HTR-8/SVneo (cell line): ENCODE results near the gene CBX1.
"Not testable (repeated sequence)": the region's sequence is repeated elsewhere in the genome, so short reads cannot be mapped to it uniquely, and the experiment has no call there.

Source experiments
- DNase-seq: peaks from one replicate; pipeline ENCODE4 v3.0.0; 2011; ENCODE audit warnings: low spot score, mixed read lengths; ENCODE audit not compliant: insufficient read length
- FAIRE-seq: peaks from 2 replicates; lab custom pipeline; 2011; peaks lifted over from hg19 to GRCh38; lab: Jason Lieb, UNC

The CBX1 gene

DNA sequence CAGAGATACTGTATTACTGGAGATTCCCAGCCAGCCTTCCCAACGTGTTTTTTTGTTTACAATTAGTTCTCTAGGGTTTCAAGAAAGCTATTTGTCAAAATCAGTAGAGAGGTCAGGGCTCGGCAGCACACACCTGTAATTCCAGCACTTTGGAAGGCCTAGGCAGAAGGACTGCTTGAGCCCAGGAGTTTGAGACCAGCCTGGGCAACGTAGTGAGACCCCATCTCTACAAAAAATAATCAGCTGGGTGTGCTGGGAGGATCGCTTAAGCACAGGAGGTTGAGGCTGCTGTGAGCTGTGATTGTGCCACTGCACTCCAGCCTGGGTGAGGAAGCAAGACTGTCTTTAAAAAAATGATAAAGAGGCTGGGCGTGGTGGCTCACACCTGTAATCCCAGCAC, 19.4 kb downstream of the CBX1 start:
- DNase-seq = no peak
- FAIRE-seq = no peak

DNA sequence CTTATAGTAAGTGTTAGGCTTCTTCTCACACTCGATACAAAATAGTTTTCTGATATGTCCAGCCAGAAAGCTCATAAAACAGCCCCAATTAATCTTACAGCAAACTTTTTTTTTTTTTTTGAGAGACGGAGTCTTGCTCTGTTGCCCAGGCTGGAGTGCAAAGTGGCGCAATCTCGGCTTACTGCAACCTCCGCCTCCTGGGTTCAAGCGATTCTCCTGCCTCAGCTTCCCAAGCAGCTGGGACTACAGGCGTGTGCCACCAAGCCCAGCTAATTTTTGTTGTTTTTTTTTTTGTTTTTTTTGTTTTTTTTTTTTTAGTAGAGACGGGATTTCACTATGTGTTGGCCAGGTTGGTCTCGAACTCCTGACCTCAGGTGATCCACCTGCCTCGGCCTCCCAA, 24.1 kb downstream of the CBX1 start:
- not testable (repeated sequence) for DNase-seq, FAIRE-seq

DNA sequence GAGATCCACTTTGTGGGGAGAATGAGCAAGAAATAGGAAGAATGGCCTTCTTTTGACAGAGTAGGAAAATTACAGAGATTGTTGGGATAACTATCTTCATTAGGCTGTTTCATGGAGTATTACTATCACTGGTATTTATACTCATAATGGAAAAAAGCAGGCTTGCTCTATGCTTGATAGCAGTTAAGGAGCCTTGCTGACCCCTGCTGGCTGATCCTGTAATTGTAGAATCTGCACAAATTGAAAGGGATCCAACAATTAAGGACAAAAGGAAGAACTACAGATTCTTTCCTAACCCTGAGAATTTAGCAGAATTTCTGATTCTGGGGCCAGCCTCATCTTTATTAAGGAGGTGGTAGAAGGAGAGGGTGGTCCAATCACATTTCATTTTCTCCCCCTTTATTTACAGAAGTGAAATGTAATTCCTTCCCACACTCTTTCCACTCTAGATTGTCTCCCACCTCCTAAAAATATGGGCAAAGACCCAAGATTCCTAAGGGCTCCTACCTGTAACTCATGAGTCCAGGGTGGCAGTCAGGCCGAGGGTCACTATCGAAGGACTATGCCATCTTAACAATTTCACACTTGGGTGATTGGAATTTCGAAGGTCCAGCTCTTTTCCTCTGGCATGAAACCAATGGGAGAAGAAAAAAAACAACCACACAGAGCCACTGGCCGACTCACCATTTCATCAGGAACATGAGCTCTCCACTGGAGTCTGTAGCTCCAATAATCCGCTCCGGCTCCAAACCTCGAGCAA, 26.8 kb downstream of the CBX1 start:
- peak; percentile 9 for FAIRE-seq
- peak; percentile 83 for DNase-seq

GRCh38 chr17:48073566-48074094, 27.6 kb downstream of the CBX1 start:
- not testable (repeated sequence) for DNase-seq, FAIRE-seq

DNA sequence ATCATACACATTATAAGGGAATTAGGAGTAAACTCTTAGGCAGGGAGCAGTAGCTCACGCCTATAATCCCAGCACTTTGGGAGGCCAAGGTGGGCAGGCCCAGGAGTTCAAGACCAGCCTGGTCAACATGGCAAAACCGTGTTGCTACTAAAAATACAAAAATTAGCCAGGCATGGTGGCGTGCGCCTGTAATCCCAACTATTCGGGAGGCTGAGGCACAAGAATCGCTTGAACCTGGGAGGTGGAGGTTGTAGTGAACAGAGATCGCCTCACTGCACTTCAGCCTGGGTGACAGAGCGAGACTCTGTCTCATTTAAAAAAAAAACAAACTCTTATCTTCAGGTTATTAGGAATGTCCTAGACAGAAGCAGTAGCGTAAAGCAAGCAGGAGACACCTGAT, 28.5 kb downstream of the CBX1 start:
- not testable (repeated sequence) for FAIRE-seq

DNA sequence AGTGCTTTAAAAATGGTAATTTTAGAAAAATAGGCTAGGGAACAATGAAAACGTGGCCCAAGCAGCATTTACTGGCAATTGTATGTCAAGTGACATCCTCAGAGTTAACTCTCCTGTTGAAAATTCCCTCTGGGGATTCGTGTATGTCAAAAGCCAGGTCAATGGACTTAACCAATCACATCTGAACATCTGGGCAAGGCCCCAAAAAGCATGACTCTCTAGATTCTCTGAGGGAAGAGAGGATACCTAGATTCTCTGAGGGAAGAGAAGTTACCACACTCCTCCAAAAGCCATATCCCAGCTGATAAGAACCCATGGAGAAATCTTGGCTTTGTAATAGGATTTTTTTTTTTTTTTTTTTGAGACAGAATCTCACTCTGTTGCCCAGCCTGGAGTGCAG, 29.6 kb downstream of the CBX1 start:
- FAIRE-seq = no peak
- DNase-seq = no peak

More for the DNA sequence above, 28.5 kb downstream of the CBX1 start:
- not testable (repeated sequence) for DNase-seq

- no peak for DNase-seq
- FAIRE-seq = no peak
Measured at GRCh38 chr17:48070195-48070594, 31.1 kb downstream of the CBX1 start.

DNA sequence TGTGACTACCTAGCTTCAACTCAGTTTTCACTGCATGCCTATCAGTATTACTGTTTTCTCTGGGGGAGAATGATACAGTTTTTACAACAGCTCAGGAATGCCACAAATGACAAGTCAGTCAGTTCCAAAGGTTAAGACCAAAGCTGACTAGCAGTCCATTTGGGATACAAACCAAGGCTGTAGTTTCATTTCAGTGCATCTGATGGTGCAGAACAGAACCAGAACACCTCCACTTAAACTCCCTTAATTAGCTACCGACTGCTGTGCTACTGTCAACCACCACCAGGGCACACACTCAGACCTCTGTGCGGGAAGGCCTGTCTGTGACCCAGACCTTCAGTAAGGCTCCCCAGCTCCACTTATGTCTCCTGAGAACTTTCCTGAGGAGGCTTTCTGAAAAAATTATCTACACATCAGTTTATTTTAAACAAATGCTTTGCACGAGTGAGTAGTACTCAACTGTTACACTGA, 32.8 kb downstream of the CBX1 start:
- no peak for FAIRE-seq
- no peak for DNase-seq

- DNase-seq, FAIRE-seq: not testable (repeated sequence)
Measured at GRCh38 chr17:48067808-48068207, 33.5 kb downstream of the CBX1 start.

DNA sequence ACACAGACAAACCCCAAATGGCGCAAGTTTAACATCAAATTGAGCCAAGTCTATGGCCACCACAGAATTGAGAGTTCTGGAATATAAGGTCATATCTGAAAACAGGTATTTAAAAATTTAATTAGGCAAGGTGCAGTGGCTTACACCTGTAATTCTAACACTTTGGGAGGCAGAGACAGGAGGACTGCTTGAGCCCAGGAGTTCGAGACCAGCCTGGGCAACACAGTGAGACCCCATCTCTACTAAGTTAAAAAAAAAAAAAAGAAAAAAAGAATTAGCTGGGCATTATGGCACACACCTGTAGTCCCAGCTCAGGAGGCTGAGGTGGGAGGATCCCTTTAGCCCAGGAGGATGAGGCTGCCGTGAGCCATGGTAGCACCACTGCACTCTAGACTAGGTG, 34.0 kb downstream of the CBX1 start:
- no peak for DNase-seq
- no peak for FAIRE-seq

- DNase-seq (no peak), FAIRE-seq (no peak)
Measured at GRCh38 chr17:48066656-48067055, 34.6 kb downstream of the CBX1 start.

DNA sequence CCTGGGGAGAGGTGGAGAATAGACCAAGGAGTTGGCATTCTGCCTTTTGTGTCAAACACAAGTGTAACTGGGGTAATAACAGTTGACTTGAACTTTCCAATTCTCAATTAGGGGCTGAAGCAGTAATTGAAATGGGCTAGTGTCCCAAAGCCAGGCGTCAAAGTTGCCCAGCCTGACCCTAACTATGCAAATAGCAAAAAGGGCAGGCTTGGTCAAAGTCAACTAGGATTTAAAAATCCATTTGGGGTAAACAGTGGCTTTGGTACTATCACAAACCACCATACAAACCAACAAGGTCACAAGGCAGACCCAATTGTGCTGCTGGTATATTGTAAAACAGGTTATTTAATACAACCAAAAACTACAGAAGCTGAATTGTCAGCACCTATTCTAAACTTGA, 35.1 kb downstream of the CBX1 start:
- DNase-seq (no peak), FAIRE-seq (no peak)

DNA sequence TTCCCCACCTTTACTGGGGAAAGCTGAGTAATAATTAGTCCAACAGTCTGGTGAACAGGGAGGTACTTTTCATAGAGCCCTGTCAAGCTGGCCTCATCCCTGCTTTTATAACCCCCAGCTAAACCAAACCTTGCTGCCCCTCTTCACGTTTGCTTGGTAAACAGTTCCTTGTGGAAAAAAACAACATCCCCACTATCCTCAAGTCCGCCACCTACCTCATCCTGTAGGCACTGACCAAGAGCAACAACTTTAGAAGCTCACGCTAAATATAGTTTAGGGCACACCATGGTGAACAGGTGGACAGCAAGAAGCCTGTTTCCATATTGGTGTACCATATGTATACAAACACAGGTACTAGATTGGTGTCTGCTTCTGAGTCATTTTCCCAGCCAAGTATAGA, 36.6 kb downstream of the CBX1 start:
- FAIRE-seq (no peak), DNase-seq (no peak)

DNA sequence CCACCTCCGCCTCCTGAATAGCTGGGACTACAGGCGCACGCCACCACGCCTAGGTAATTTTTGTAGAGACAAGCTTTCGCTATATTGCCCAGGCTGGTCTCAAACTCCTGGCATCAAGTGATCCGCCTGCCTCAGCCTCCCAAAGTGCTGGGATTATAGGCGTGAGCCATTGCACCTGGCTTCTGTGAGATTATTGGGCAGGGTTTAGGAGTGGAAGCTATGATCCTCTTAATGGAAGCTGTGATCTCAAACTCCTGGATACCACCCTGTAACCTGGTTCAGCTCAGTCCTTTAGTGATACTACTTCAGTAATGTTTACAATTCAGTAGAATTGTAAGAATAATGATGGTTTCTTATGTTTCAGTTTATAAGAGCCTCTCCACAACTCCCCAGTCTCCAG, 39.0 kb downstream of the CBX1 start:
- DNase-seq = no peak
- FAIRE-seq = no peak

GRCh38 chr17:48060249-48060648, 41.0 kb downstream of the CBX1 start:
- FAIRE-seq (no peak), DNase-seq (no peak)

DNA sequence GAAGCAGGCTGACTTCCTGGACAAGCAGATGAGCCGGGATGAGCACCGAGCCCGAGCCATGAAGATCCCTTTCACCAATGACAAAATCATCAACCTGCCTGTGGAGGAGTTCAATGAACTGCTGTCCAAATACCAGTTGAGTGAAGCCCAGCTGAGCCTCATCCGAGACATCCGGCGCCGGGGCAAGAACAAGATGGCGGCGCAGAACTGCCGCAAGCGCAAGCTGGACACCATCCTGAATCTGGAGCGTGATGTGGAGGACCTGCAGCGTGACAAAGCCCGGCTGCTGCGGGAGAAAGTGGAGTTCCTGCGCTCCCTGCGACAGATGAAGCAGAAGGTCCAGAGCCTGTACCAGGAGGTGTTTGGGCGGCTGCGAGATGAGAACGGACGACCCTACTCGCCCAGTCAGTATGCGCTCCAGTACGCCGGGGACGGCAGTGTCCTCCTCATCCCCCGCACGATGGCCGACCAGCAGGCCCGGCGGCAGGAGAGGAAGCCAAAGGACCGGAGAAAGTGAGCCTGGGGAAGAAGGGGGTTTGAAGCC, 42.1 kb downstream of the CBX1 start:
- FAIRE-seq (no peak), DNase-seq (no peak)

GRCh38 chr17:48058393-48059124, 42.7 kb downstream of the CBX1 start:
- no peak for DNase-seq
- FAIRE-seq = no peak

GRCh38 chr17:48057626-48058025, 43.7 kb downstream of the CBX1 start:
- DNase-seq = no peak
- FAIRE-seq = no peak

DNA sequence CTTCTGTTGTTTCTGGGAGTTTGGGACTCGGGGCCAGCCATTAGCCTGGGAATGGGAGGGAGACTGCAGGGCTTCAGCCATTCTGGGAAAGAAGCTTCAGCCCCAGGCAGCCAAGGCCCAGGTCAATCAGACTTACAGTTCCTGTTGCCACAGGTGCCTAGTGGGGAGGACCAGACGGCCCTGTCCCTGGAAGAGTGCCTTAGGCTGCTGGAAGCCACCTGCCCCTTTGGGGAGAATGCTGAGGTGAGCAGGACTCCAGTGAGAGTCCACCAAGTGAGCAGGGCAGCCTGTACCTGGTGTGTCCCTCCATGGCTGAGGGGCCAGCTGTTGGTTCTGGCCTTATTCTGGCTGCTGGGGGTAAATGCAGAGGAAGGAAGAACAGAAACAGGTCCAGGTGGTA, 44.4 kb downstream of the CBX1 start:
- FAIRE-seq (no peak), DNase-seq (no peak)

GRCh38 chr17:48056246-48056745, 45.0 kb downstream of the CBX1 start:
- FAIRE-seq (no peak), DNase-seq (no peak)
